ENCODE data around the gene YY1AP1.

GRCh38 chr1:155657463-155657862 lies 31.1 kb downstream of the YY1AP1 start:
- TF ChIP-seq CTCF (IDR thresholded peaks at IDR 0.05; ENCODE audit: low read depth, low read length, poor library complexity, severe bottlenecking) (no peak), EZH2phosphoT487 (IDR thresholded peaks at IDR 0.05; ENCODE audit: borderline replicate concordance, low read length) (no peak)

All from DOHH2 (cell line).